SK-N-MC (cell line): ENCODE results near the gene LCORL.

Source experiments
- EZH2 ChIP-seq: fragments of 200-600 bp; sonication (generic); IDR thresholded peaks from one replicate; pipeline ENCODE4 v1.6.1; 2017; ENCODE audit warnings: antibody characterized with exemption
- FOXP2 ChIP-seq: optimal IDR thresholded peaks from 2 replicates; pipeline ENCODE3; 2011; ENCODE audit warnings: mild to moderate bottlenecking, moderate library complexity; ENCODE audit not compliant: insufficient read depth; ENCODE audit errors: extremely low read length, control extremely low read depth
- POLR2AphosphoS5 ChIP-seq: IDR thresholded peaks from 2 replicates; pipeline ENCODE4 v1.6.1; 2012; ENCODE audit warnings: mild to moderate bottlenecking, low read depth, low read length, borderline replicate concordance

DNA sequence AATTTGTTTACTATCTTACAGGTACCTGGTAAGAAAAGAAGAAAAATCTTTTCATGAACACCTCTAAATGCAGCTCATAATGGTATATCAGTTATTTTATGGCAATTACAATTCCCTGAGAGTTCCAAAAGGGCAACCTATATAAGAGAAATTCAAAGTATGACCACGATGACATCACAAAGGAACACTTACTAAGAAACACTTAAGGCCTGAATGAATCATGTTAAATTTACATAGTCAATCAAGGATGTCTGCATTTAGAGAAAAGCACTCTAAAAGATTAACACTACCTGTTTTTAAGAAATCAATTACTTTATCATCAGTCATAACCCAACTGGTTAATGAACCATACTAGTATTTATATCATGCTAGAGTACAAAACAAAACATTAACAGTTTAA, 63.9 kb downstream of the LCORL start:
- TF ChIP-seq EZH2 (no peak), POLR2AphosphoS5 (no peak), FOXP2 (no peak)
